ENCODE measurements around the gene HDAC4.

HDAC4 gene

GRCh38 chr2:239215136-239215925 is 185.5 kb downstream of the HDAC4 start:
- DNase-seq = no peak

- no peak for DNase-seq
These were observed 186.1 kb downstream of the HDAC4 start for GRCh38 chr2:239214725-239215124.

- DNase-seq = no peak
These were observed 187.1 kb downstream of the HDAC4 start for GRCh38 chr2:239213643-239214101.

- DNase-seq = no peak
These were observed 187.7 kb downstream of the HDAC4 start for GRCh38 chr2:239212929-239213642.

- no peak for DNase-seq
These were observed 188.5 kb downstream of the HDAC4 start for GRCh38 chr2:239212121-239212928.

GRCh38 chr2:239211396-239212094 is 189.3 kb downstream of the HDAC4 start:
- no peak for DNase-seq

- no peak for DNase-seq
These were observed 191.0 kb downstream of the HDAC4 start for GRCh38 chr2:239209783-239210182.

GRCh38 chr2:239208465-239209180 is 192.2 kb downstream of the HDAC4 start:
- no peak for DNase-seq

- DNase-seq = no peak
These were observed 194.0 kb downstream of the HDAC4 start for GRCh38 chr2:239206851-239207250.

GRCh38 chr2:239206042-239206441 is 194.8 kb downstream of the HDAC4 start:
- peak in 2 of 3 donors; percentile 11 to 19 for DNase-seq

GRCh38 chr2:239204876-239205468 is 195.8 kb downstream of the HDAC4 start:
- DNase-seq = no peak

- no peak for DNase-seq
These were observed 196.5 kb downstream of the HDAC4 start for GRCh38 chr2:239204136-239204875.

- DNase-seq = no peak
These were observed 197.2 kb downstream of the HDAC4 start for GRCh38 chr2:239203443-239204135.

GRCh38 chr2:239202836-239203235 is 198.0 kb downstream of the HDAC4 start:
- DNase-seq = no peak

GRCh38 chr2:239202343-239202742 is 198.5 kb downstream of the HDAC4 start:
- DNase-seq = no peak

- no peak for DNase-seq
These were observed 198.9 kb downstream of the HDAC4 start for GRCh38 chr2:239201884-239202283.

- DNase-seq = no peak
These were observed 199.3 kb downstream of the HDAC4 start for GRCh38 chr2:239201531-239201876.

GRCh38 chr2:239200646-239201530 is 199.9 kb downstream of the HDAC4 start:
- no peak for DNase-seq

Measured in suppressor macrophage treated with lipopolysaccharide for 1 hour (primary cell).